Activated CD8-positive, alpha-beta T cell treated with anti-CD3 and anti-CD28 coated beads for 36 hours (primary cell): Measurements from ENCODE around the gene POLR1C. TPM values are rescaled to one million over a fixed set of nuclear protein-coding genes. Genes with fewer than 3 reads are reported as not detected.

Source experiments
- ATAC-seq: fragments of 200-7000 bp; cut with Tn5 transposase; one replicate; pipeline ENCODE4 v1.10.0; 2021; ENCODE audit warnings: mild to moderate bottlenecking, moderate library complexity
- CTCF ChIA-PET: fragments of 350-600 bp; sonication (Branson Sonifier 250); formaldehyde crosslinking; loops from one replicate; lab custom pipeline; 2021; ENCODE audit warnings: antibody characterized with exemption; lab: Charles Lee
- POLR2A ChIA-PET: fragments of 350-600 bp; sonication (Branson Sonifier 250); formaldehyde crosslinking; loops from one replicate; lab custom pipeline; 2021; ENCODE audit warnings: antibody characterized with exemption; lab: Charles Lee
- DNase-seq: peaks from one replicate; pipeline ENCODE4 v3.0.0-alpha.2; 2020
- H3K27ac Mint-ChIP-seq: one replicate; pipeline ENCODE4 v1.8.0; 2021; ENCODE audit warnings: mild to moderate bottlenecking, mixed read lengths
- H3K27me3 Mint-ChIP-seq: one replicate; pipeline ENCODE4 v1.8.0; 2021; ENCODE audit warnings: mixed read lengths
- H3K36me3 Mint-ChIP-seq: one replicate; pipeline ENCODE4 v1.8.0; 2021; ENCODE audit warnings: low read depth, mixed read lengths
- H3K4me1 Mint-ChIP-seq: one replicate; pipeline ENCODE4 v1.8.0; 2021; ENCODE audit warnings: low read depth, mixed read lengths
- H3K4me3 Mint-ChIP-seq: one replicate; pipeline ENCODE4 v1.8.0; 2021; ENCODE audit warnings: mild to moderate bottlenecking, moderate library complexity, mixed read lengths
- H3K9me3 Mint-ChIP-seq: one replicate; pipeline ENCODE4 v1.8.0; 2021; ENCODE audit warnings: mixed read lengths
- CTCF ChIP-seq: fragments of 200-600 bp; IDR thresholded peaks from one replicate; pipeline ENCODE4 v1.8.0; 2022; ENCODE audit warnings: antibody characterized with exemption, mild to moderate bottlenecking
- intact Hi-C: fragments of 100-400 bp; cut with micrococcal nuclease; formaldehyde crosslinking; loops from one replicate; pipeline ENCODE4 v1.10.0; 2022
- total RNA-seq, 2 experiments: library from RNA; stranded (reverse); gene quantifications; one replicate each; pipeline ENCODE4 v1.2.3, GENCODE V29; 2021

Gene POLR1C
- total RNA-seq, 2 experiments from 2014 or later, result 43.1 to 50.5 TPM

- intact Hi-C loops, result no loop called here
- Mint-ChIP-seq H3K4me3 (no peak overlapping the region), H3K9me3 (no peaks in the 10 kb centered on the region), H3K36me3 (no peaks in the 10 kb centered on the region), H3K27me3 (no peaks in the 10 kb centered on the region), H3K27ac (no peak overlapping the region), H3K4me1 (peaks cover 19% of the 10 kb centered on the region)
- ATAC-seq (no peak), DNase-seq (no peak)
- POLR2A ChIA-PET, result interaction anchor here (0.9 to 1.1 kb wide), 2 partner anchors 15 to 124 kb away, joined by 3 read pairs; partner anchors contain the start of gene TJAP1
- no peak for TF ChIP-seq CTCF
- CTCF ChIA-PET, result interaction anchor here (1.2 to 10.4 kb wide), 5 partner anchors 14 to 184 kb away, joined by 3 to 78 read pairs (median 4); partner anchors contain the start of genes CRIP3 and TJAP1
These were observed 24.2 kb upstream of the POLR1C start for GRCh38 chr6:43492673-43493072.

GRCh38 chr6:43493230-43493629 lies 23.7 kb upstream of the POLR1C start:
- Mint-ChIP-seq H3K4me1 (peaks cover 19% of the 10 kb centered on the region), H3K36me3 (no peaks in the 10 kb centered on the region), H3K27ac (no peak overlapping the region), H3K4me3 (no peak overlapping the region), H3K9me3 (no peaks in the 10 kb centered on the region), H3K27me3 (no peaks in the 10 kb centered on the region)
- ChIA-PET POLR2A (interaction anchor here (0.9 to 1.1 kb wide), 2 partner anchors 16 to 125 kb away, joined by 3 read pairs; partner anchors contain the start of gene TJAP1), CTCF (interaction anchor here (1.2 to 10.4 kb wide), 5 partner anchors 13 to 185 kb away, joined by 3 to 78 read pairs (median 5); partner anchors contain the start of gene CRIP3)
- intact Hi-C loops, result no loop called here
- no peak for DNase-seq
- ATAC-seq, result no peak
- no peak for TF ChIP-seq CTCF

GRCh38 chr6:43493833-43494232 lies 23.1 kb upstream of the POLR1C start:
- Mint-ChIP-seq H3K9me3 (no peaks in the 10 kb centered on the region), H3K27ac (no peak overlapping the region), H3K27me3 (no peaks in the 10 kb centered on the region), H3K36me3 (no peaks in the 10 kb centered on the region), H3K4me3 (no peak overlapping the region), H3K4me1 (peaks cover 19% of the 10 kb centered on the region)
- intact Hi-C loops, result no loop called here
- no peak for TF ChIP-seq CTCF
- ChIA-PET CTCF (interaction anchor here (1.2 to 10.4 kb wide), 5 partner anchors 13 to 115 kb away, joined by 4 to 78 read pairs (median 6); no protein-coding TSS in a partner anchor), POLR2A (interaction anchor here (1.0 to 1.3 kb wide), 3 partner anchors 9 to 18 kb away, joined by 3 to 5 read pairs (median 3); partner anchors contain the start of gene TJAP1)
- DNase-seq (no peak), ATAC-seq (no peak)

- POLR2A ChIA-PET, result interaction anchor here (1.0 to 2.6 kb wide), 3 partner anchors 9 to 22 kb away, joined by 3 to 8 read pairs (median 5); partner anchors contain the start of genes POLR1C and YIPF3
- H3K27ac Mint-ChIP-seq, result no peak overlapping the region
- ATAC-seq (no peak), DNase-seq (no peak)
- no peak for TF ChIP-seq CTCF
- H3K9me3 Mint-ChIP-seq, result no peaks in the 10 kb centered on the region
- CTCF ChIA-PET, result interaction anchor here (1.5 to 10.4 kb wide), 4 partner anchors 8 to 114 kb away, joined by 4 to 78 read pairs (median 6); no protein-coding TSS in a partner anchor
- H3K36me3 Mint-ChIP-seq, result no peaks in the 10 kb centered on the region
- intact Hi-C loops, result no loop called here
- H3K27me3 Mint-ChIP-seq, result no peaks in the 10 kb centered on the region
- peaks cover 19% of the 10 kb centered on the region for H3K4me1 Mint-ChIP-seq
- H3K4me3 Mint-ChIP-seq, result no peak overlapping the region
These were observed 22.6 kb upstream of the POLR1C start for GRCh38 chr6:43494321-43494720.

- no peak for DNase-seq
- peaks cover 2% of the 10 kb centered on the region for H3K36me3 Mint-ChIP-seq
- CTCF ChIA-PET, result interaction anchor here (1.5 to 10.4 kb wide), 4 partner anchors 8 to 114 kb away, joined by 4 to 78 read pairs (median 6); no protein-coding TSS in a partner anchor
- no peak for TF ChIP-seq CTCF
- no peaks in the 10 kb centered on the region for H3K9me3 Mint-ChIP-seq
- peaks cover 19% of the 10 kb centered on the region for H3K4me1 Mint-ChIP-seq
- no peak overlapping the region for H3K27ac Mint-ChIP-seq
- no peak for ATAC-seq
- no peaks in the 10 kb centered on the region for H3K27me3 Mint-ChIP-seq
- intact Hi-C loops, result no loop called here
- POLR2A ChIA-PET, result interaction anchor here (1.3 to 2.6 kb wide), 2 partner anchors 17 to 22 kb away, joined by 3 to 8 read pairs; partner anchors contain the start of genes POLR1C and YIPF3
- no peak overlapping the region for H3K4me3 Mint-ChIP-seq
These were observed 22.1 kb upstream of the POLR1C start for GRCh38 chr6:43494766-43495165.
